ENCODE measurements around the gene PABPC1L. TPM values are rescaled to one million over a fixed set of nuclear protein-coding genes. Genes with fewer than 3 reads are reported as not detected.

The PABPC1L gene
- total RNA-seq, 1 donor from 2014 or later, result 15.7 TPM

DNA sequence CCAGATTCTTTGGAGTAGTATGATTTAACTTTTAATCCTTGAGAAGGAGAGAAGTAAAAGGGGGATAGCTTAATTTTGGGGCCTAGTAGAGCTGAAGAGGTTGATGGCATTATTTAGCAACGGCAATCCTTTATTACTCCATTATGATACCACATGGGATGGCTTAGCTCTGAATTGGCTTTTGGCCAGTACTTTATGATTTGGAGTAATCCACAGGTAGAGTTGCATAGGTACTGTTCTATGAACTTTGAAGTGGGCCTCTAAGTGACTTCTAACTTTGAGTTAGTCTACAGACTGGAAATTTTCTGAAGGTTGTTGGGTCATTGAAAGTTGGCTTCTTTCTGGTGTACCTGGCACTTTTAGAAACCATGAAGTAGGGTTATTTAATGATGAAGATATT, 12.7 kb upstream of the PABPC1L start:
- DNase-seq (ENCODE audit: low read depth), result no peak
- TF ChIP-seq, protein P1, sequence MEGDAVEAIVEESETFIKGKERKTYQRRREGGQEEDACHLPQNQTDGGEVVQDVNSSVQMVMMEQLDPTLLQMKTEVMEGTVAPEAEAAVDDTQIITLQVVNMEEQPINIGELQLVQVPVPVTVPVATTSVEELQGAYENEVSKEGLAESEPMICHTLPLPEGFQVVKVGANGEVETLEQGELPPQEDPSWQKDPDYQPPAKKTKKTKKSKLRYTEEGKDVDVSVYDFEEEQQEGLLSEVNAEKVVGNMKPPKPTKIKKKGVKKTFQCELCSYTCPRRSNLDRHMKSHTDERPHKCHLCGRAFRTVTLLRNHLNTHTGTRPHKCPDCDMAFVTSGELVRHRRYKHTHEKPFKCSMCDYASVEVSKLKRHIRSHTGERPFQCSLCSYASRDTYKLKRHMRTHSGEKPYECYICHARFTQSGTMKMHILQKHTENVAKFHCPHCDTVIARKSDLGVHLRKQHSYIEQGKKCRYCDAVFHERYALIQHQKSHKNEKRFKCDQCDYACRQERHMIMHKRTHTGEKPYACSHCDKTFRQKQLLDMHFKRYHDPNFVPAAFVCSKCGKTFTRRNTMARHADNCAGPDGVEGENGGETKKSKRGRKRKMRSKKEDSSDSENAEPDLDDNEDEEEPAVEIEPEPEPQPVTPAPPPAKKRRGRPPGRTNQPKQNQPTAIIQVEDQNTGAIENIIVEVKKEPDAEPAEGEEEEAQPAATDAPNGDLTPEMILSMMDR (IDR thresholded peaks at IDR 0.05; ENCODE audit: insufficient read depth, low read length, poor library complexity, severe bottlenecking), result no peak
- Histone ChIP-seq H3K36me3 (ENCODE audit: control insufficient read depth, insufficient read depth, low read length) (peaks cover 2% of the 10 kb centered on the region), H3K27me3 (ENCODE audit: control insufficient read depth, insufficient read depth, low read length) (no peaks in the 10 kb centered on the region), H3K4me3 (ENCODE audit: low read depth, low read length) (no peak overlapping the region)

- DNase-seq (ENCODE audit: low read depth), result no peak
- Histone ChIP-seq H3K36me3 (ENCODE audit: control insufficient read depth, insufficient read depth, low read length) (peaks cover 2% of the 10 kb centered on the region), H3K4me3 (ENCODE audit: low read depth, low read length) (no peak overlapping the region), H3K27me3 (ENCODE audit: control insufficient read depth, insufficient read depth, low read length) (no peaks in the 10 kb centered on the region)
- TF ChIP-seq, protein P1 (IDR thresholded peaks at IDR 0.05; ENCODE audit: insufficient read depth, low read length, poor library complexity, severe bottlenecking), result no peak
Measured at GRCh38 chr20:44900231-44900854, 9.5 kb upstream of the PABPC1L start.

DNA sequence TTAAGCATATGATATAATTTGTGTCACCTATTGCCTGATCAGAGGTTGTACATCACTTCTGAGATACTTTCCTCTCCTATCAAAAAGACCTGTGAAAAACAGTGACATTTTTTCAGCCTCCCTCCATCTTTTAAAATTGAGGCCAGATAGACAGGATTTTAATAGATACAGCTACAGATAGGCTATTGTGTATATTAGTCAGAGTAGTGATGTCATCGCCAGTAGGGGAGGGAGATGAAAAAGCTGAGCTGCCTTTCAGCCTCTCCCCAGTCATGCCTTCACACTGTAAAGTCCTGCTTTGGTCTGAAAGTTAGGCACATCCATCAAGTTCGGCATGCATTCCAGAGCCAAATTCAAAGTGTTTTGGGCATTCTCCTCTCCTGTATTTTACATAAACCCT, 7.9 kb upstream of the PABPC1L start:
- no peaks in the 10 kb centered on the region for H3K27me3 ChIP-seq (ENCODE audit: control insufficient read depth, insufficient read depth, low read length)
- TF ChIP-seq, protein P1 (IDR thresholded peaks at IDR 0.05; ENCODE audit: insufficient read depth, low read length, poor library complexity, severe bottlenecking), result no peak
- H3K36me3 ChIP-seq (ENCODE audit: control insufficient read depth, insufficient read depth, low read length), result peaks cover 3% of the 10 kb centered on the region
- DNase-seq (ENCODE audit: low read depth), result no peak
- no peak overlapping the region for H3K4me3 ChIP-seq (ENCODE audit: low read depth, low read length)

GRCh38 chr20:44904377-44904776, 5.5 kb upstream of the PABPC1L start:
- TF ChIP-seq, protein P1 (IDR thresholded peaks at IDR 0.05; ENCODE audit: insufficient read depth, low read length, poor library complexity, severe bottlenecking), result no peak
- Histone ChIP-seq H3K4me3 (ENCODE audit: low read depth, low read length) (no peak overlapping the region), H3K36me3 (ENCODE audit: control insufficient read depth, insufficient read depth, low read length) (peaks cover 3% of the 10 kb centered on the region), H3K27me3 (ENCODE audit: control insufficient read depth, insufficient read depth, low read length) (no peaks in the 10 kb centered on the region)
- DNase-seq (ENCODE audit: low read depth), result no peak

- Histone ChIP-seq H3K4me3 (ENCODE audit: low read depth, low read length) (peak overlapping the region; percentile 70), H3K36me3 (ENCODE audit: control insufficient read depth, insufficient read depth, low read length) (peaks cover 1% of the 10 kb centered on the region), H3K27me3 (ENCODE audit: control insufficient read depth, insufficient read depth, low read length) (no peaks in the 10 kb centered on the region)
- TF ChIP-seq, protein P1 (IDR thresholded peaks at IDR 0.05; ENCODE audit: insufficient read depth, low read length, poor library complexity, severe bottlenecking), result no peak
- no peak for DNase-seq (ENCODE audit: low read depth)
Measured at GRCh38 chr20:44908987-44909871, 631 bp upstream of the PABPC1L start.
